Measurements from ENCODE around the gene C9. TPM values are rescaled to one million over a fixed set of nuclear protein-coding genes. Genes with fewer than 3 reads are reported as not detected.
"Not testable (repeated sequence)": the region's sequence is repeated elsewhere in the genome, so short reads cannot be mapped to it uniquely, and the experiment has no call there.

Gene C9
- total RNA-seq: not detected in 2 replicates

DNA sequence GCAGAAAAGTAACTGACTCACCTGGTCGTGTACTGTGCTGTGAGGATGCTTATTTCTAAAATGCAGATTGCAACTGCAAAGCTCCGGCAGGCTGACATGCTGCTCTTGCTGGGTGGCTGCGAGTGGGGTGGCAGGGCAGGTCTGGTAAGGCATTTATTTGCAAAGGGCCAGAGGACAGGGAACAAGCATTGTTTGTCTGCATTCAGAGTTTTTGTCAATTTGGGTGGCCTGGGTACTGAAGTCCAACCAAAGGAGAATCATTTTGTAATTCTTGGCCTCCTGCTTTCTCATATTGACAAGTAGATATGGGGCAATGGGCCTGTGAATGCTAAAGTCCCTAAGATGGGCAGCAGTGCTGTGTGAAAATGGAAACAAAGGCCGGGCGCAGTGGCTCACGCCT is at the start of gene C9:
C9 (minus strand) TSS at position 129 of the 400 bp plus-strand sequence; CDS start at position 98, 31 bp downstream.
- Mint-ChIP-seq H3K4me1 (ENCODE audit: low read depth) (no peaks in the 10 kb centered on the region), H3K9me3 (peaks cover 1% of the 10 kb centered on the region), H3K27me3 (ENCODE audit: insufficient read depth) (peaks cover 2% of the 10 kb centered on the region), H3K27ac (no peak within 1 kb of the TSS), H3K4me3 (no peak within 1 kb of the TSS), H3K36me3 (ENCODE audit: low read depth) (no peaks in the 10 kb centered on the region)
- intact Hi-C loops (cut with micrococcal nuclease): no loop called here
- no peak for DNase-seq (ENCODE audit: low spot score)

DNA sequence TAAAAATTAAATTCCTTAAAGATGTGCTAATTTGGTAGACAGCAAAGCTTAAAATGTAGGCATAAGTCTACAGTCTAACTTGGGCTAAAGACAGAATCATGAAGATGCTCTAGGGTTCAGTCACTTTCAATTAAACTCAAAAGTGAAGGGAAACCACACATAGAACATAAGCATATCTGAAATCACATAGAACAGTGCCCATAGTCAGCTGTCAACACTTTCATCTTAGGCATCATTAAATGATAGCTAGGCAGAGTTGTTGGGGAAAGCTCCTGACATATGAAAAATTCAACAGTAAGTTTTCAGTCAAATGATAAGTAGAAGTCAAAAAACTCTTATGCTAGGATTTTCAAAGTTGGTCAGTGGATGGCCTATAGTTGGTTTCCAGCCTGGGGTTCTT is 49.5 kb upstream of the C9 start:
- H3K27ac Mint-ChIP-seq: no peak overlapping the region

GRCh38 chr5:39412721-39413394 is 48.6 kb upstream of the C9 start:
- intact Hi-C loops (cut with micrococcal nuclease): no loop called here
- H3K27ac Mint-ChIP-seq: no peak overlapping the region

More for the DNA sequence above, 49.5 kb upstream of the C9 start:
- H3K27me3 Mint-ChIP-seq (ENCODE audit: insufficient read depth): peaks cover 17% of the 10 kb centered on the region
- H3K4me3 Mint-ChIP-seq: no peak overlapping the region
- H3K36me3 Mint-ChIP-seq (ENCODE audit: low read depth): no peaks in the 10 kb centered on the region
- no peaks in the 10 kb centered on the region for H3K4me1 Mint-ChIP-seq (ENCODE audit: low read depth)
- intact Hi-C loops (cut with micrococcal nuclease): no loop called here
- no peaks in the 10 kb centered on the region for H3K9me3 Mint-ChIP-seq
- no peak for DNase-seq (ENCODE audit: low spot score)

GRCh38 chr5:39411985-39412384 is 47.7 kb upstream of the C9 start:
- Mint-ChIP-seq H3K9me3 (no peaks in the 10 kb centered on the region), H3K27ac (no peak overlapping the region), H3K27me3 (ENCODE audit: insufficient read depth) (peaks cover 17% of the 10 kb centered on the region), H3K36me3 (ENCODE audit: low read depth) (no peaks in the 10 kb centered on the region), H3K4me3 (no peak overlapping the region), H3K4me1 (ENCODE audit: low read depth) (no peaks in the 10 kb centered on the region)
- intact Hi-C loops (cut with micrococcal nuclease): no loop called here
- no peak for DNase-seq (ENCODE audit: low spot score)

More at GRCh38 chr5:39412721-39413394, 48.6 kb upstream of the C9 start:
- no peaks in the 10 kb centered on the region for H3K4me1 Mint-ChIP-seq (ENCODE audit: low read depth)
- H3K27me3 Mint-ChIP-seq (ENCODE audit: insufficient read depth): peaks cover 17% of the 10 kb centered on the region
- no peak overlapping the region for H3K4me3 Mint-ChIP-seq
- no peaks in the 10 kb centered on the region for H3K9me3 Mint-ChIP-seq
- no peaks in the 10 kb centered on the region for H3K36me3 Mint-ChIP-seq (ENCODE audit: low read depth)
- no peak for DNase-seq (ENCODE audit: low spot score)

GRCh38 chr5:39411061-39411460 is 46.8 kb upstream of the C9 start:
- intact Hi-C loops (cut with micrococcal nuclease): no loop called here

GRCh38 chr5:39409033-39409432 is 44.7 kb upstream of the C9 start:
- no peak overlapping the region for H3K4me3 Mint-ChIP-seq
- H3K27me3 Mint-ChIP-seq (ENCODE audit: insufficient read depth): peaks cover 13% of the 10 kb centered on the region
- no peak overlapping the region for H3K27ac Mint-ChIP-seq
- no peaks in the 10 kb centered on the region for H3K4me1 Mint-ChIP-seq (ENCODE audit: low read depth)
- no peaks in the 10 kb centered on the region for H3K9me3 Mint-ChIP-seq
- intact Hi-C loops (cut with micrococcal nuclease): no loop called here
- no peaks in the 10 kb centered on the region for H3K36me3 Mint-ChIP-seq (ENCODE audit: low read depth)
- no peak for DNase-seq (ENCODE audit: low spot score)

More at GRCh38 chr5:39411061-39411460, 46.8 kb upstream of the C9 start:
- DNase-seq (ENCODE audit: low spot score): no peak
- H3K36me3 Mint-ChIP-seq (ENCODE audit: low read depth): no peaks in the 10 kb centered on the region
- no peaks in the 10 kb centered on the region for H3K9me3 Mint-ChIP-seq
- H3K4me3 Mint-ChIP-seq: no peak overlapping the region
- no peak overlapping the region for H3K27ac Mint-ChIP-seq
- H3K27me3 Mint-ChIP-seq (ENCODE audit: insufficient read depth): peaks cover 17% of the 10 kb centered on the region
- H3K4me1 Mint-ChIP-seq (ENCODE audit: low read depth): no peaks in the 10 kb centered on the region

DNA sequence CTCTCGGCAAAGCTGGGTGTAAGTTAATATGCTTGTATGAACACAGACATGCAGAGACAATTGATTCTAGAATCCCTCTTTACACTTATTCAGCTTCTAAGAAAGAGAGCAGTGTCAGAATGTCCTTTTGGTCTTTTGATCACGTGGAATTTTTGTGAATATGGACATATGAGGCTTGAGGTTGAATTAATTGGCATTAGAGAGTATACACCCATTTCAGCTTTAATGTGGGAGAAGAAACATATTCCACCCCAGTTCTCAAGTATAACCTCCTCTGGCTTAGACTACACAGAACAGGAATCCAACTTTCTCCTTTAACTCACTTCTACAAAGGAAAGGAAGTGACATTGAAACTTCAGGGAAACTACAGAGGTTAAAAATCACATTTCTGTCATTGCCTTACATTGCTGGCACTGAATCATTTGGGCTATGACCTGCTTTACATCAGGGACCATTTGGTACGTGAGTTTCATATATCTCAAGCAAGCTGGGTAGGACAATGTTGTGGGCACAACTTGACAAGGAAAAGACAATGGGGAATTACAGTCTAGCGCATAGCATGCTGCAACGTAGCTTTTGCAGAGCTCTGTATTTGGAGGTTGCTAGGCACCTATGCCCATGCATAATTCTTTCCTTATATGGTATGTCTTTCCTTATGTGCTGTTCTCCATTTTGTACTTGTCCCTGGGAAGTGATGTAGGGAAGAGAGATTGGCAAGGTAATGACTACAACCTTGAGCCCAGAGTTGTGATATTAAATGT is 41.0 kb upstream of the C9 start:
- Mint-ChIP-seq H3K9me3 (no peaks in the 10 kb centered on the region), H3K27me3 (ENCODE audit: insufficient read depth) (peaks cover 5% of the 10 kb centered on the region), H3K36me3 (ENCODE audit: low read depth) (no peaks in the 10 kb centered on the region), H3K4me3 (no peak overlapping the region), H3K4me1 (ENCODE audit: low read depth) (no peaks in the 10 kb centered on the region), H3K27ac (no peak overlapping the region)
- intact Hi-C loops (cut with micrococcal nuclease): no loop called here
- no peak for DNase-seq (ENCODE audit: low spot score)

GRCh38 chr5:39403761-39404160 is 39.5 kb upstream of the C9 start:
- H3K9me3 Mint-ChIP-seq; H3K36me3 Mint-ChIP-seq (ENCODE audit: low read depth); H3K4me1 Mint-ChIP-seq (ENCODE audit: low read depth); H3K4me3 Mint-ChIP-seq; H3K27me3 Mint-ChIP-seq (ENCODE audit: insufficient read depth); DNase-seq (ENCODE audit: low spot score); intact Hi-C loops (cut with micrococcal nuclease); H3K27ac Mint-ChIP-seq: not testable (repeated sequence)

GRCh38 chr5:39402140-39402539 is 37.8 kb upstream of the C9 start:
- H3K36me3 Mint-ChIP-seq (ENCODE audit: low read depth); DNase-seq (ENCODE audit: low spot score); H3K9me3 Mint-ChIP-seq; intact Hi-C loops (cut with micrococcal nuclease); H3K4me3 Mint-ChIP-seq; H3K27ac Mint-ChIP-seq; H3K27me3 Mint-ChIP-seq (ENCODE audit: insufficient read depth); H3K4me1 Mint-ChIP-seq (ENCODE audit: low read depth): not testable (repeated sequence)

GRCh38 chr5:39400713-39401578 is 36.7 kb upstream of the C9 start:
- Mint-ChIP-seq H3K36me3 (ENCODE audit: low read depth) (no peaks in the 10 kb centered on the region), H3K4me3 (no peak overlapping the region), H3K27ac (no peak overlapping the region), H3K4me1 (ENCODE audit: low read depth) (no peaks in the 10 kb centered on the region), H3K27me3 (ENCODE audit: insufficient read depth) (no peaks in the 10 kb centered on the region), H3K9me3 (no peaks in the 10 kb centered on the region)
- no peak for DNase-seq (ENCODE audit: low spot score)
- intact Hi-C loops (cut with micrococcal nuclease): no loop called here

- Mint-ChIP-seq H3K27me3 (ENCODE audit: insufficient read depth) (peaks cover 1% of the 10 kb centered on the region), H3K9me3 (no peaks in the 10 kb centered on the region), H3K27ac (no peak overlapping the region), H3K4me1 (ENCODE audit: low read depth) (no peaks in the 10 kb centered on the region), H3K4me3 (no peak overlapping the region), H3K36me3 (ENCODE audit: low read depth) (no peaks in the 10 kb centered on the region)
- intact Hi-C loops (cut with micrococcal nuclease): no loop called here
- DNase-seq (ENCODE audit: low spot score): no peak
These were observed 35.1 kb upstream of the C9 start for GRCh38 chr5:39399135-39400036.

- intact Hi-C loops (cut with micrococcal nuclease): no loop called here
- H3K36me3 Mint-ChIP-seq (ENCODE audit: low read depth): no peaks in the 10 kb centered on the region
- no peak for DNase-seq (ENCODE audit: low spot score)
- H3K4me3 Mint-ChIP-seq: no peak overlapping the region
- H3K27ac Mint-ChIP-seq: no peak overlapping the region
- peaks cover 1% of the 10 kb centered on the region for H3K27me3 Mint-ChIP-seq (ENCODE audit: insufficient read depth)
- no peaks in the 10 kb centered on the region for H3K9me3 Mint-ChIP-seq
- no peaks in the 10 kb centered on the region for H3K4me1 Mint-ChIP-seq (ENCODE audit: low read depth)
These were observed 32.5 kb upstream of the C9 start for GRCh38 chr5:39396843-39397242.

All from activated T-helper 1 cell treated with anti-CD3 and anti-CD28 coated beads, Interleukin-12 subunit alpha, Interleukin-12 subunit beta, Interleukin-2, Interleukin-4 antibody, amounts not matched to agents 30 ng/mL and 10 ng/mL and 1 ng/mL, durations not matched to agents 14 hours and 24 hours and 36 hours (primary cell).